ENCODE results near the gene FLII. TPM values are rescaled to one million over a fixed set of nuclear protein-coding genes. Genes with fewer than 3 reads are reported as not detected.
A peak's percentile ranks its signal among the peaks of the same experiment; 100 is the strongest.

The FLII gene
- total and polyA plus RNA-seq, 2 of the 8 experiments (the other 6 are each of a cell fraction or from before 2014, with no cell fraction given) = 300 to 549 TPM

- WGBS, 2 experiments (ENCODE audit: extremely low coverage in 1 of 2, insufficient coverage in 1 of 2, insufficient read length in 1 of 2, insufficient replicate concordance in 2 of 2, low coverage in 1 of 2, low lambda C conversion rate in 2 of 2, missing lambda C conversion rate in 1 of 2) = 90% methylated on average over 28 of the region's 28 CpGs; no CpG with 5 or more reads in 1 of the 2 experiments
- Histone ChIP-seq H4K8ac (ENCODE audit: extremely low read depth, insufficient read depth, low read length) (no peak overlapping the region), H2AK5ac (ENCODE audit: low read depth, low read length) (no peak overlapping the region), H3K79me1 (ENCODE audit: low read depth, low read length) (no peaks in the 10 kb centered on the region), H4K20me1 (replicated peaks in 1 of 2; ENCODE audit: control insufficient read depth in 1 of 2, insufficient read depth in 2 of 2, low read length in 2 of 2) (peaks cover 5 to 25% of the 10 kb centered on the region in 2 experiments), H3K4me1 (replicated peaks in 1 of 4; ENCODE audit: control insufficient read depth in 3 of 4, insufficient read depth in 4 of 4, low read length in 3 of 4) (peaks cover 0 to 6% (median 2%) of the 10 kb centered on the region in 4 experiments; a peak in 5 of 7 replicates), H3K79me2 (ENCODE audit: control insufficient read depth in 1 of 2, insufficient read depth in 2 of 2, low read length in 2 of 2) (no peaks in the 10 kb centered on the region), H2AFZ (ENCODE audit: low read length) (no peak overlapping the region), H2BK120ac (replicated peaks; ENCODE audit: low read depth, low read length) (no peak overlapping the region), H3K4me2 (ENCODE audit: insufficient read depth in 1 of 2, low read depth in 2 of 2, low read length in 2 of 2) (no peak overlapping the region), H3K9me3 (ENCODE audit: insufficient read depth in 2 of 2, low read depth in 1 of 2, low read length in 1 of 2) (no peaks in the 10 kb centered on the region), H3K4me3 (ENCODE audit: extremely low read depth in 1 of 4, insufficient read depth in 2 of 4, low read depth in 3 of 4, low read length in 4 of 4) (no peak overlapping the region), H3K23ac (ENCODE audit: insufficient read length) (no peak overlapping the region), H2BK20ac (ENCODE audit: low read length) (no peak overlapping the region), H3K27ac (ENCODE audit: low read depth, low read length) (no peak overlapping the region), H4K91ac (replicated peaks; ENCODE audit: insufficient read length, low read length) (no peak overlapping the region), H3K18ac (ENCODE audit: extremely low read depth, low read length) (no peak overlapping the region), H2BK15ac (ENCODE audit: low read length) (no peak overlapping the region), H3K23me2 (ENCODE audit: low read depth, low read length) (no peaks in the 10 kb centered on the region), H2BK12ac (ENCODE audit: low read depth, low read length) (no peak overlapping the region), H3K27me3 (replicated peaks in 1 of 4; ENCODE audit: control insufficient read depth in 3 of 4, extremely low read depth in 1 of 4, insufficient read depth in 3 of 4, low read length in 3 of 4) (peaks cover 0 to 2% (median 0%) of the 10 kb centered on the region in 4 experiments; a peak in 1 of 7 replicates), H3K4ac (replicated peaks; ENCODE audit: insufficient read length, low read depth, low read length) (no peak overlapping the region), H3K36me3 (ENCODE audit: control insufficient read depth in 2 of 4, insufficient read depth in 4 of 4, low read length in 3 of 4) (peaks cover 20 to 58% (median 52%) of the 10 kb centered on the region in 4 experiments), H3K14ac (ENCODE audit: insufficient read length) (no peak overlapping the region), H3K9ac (replicated peaks in 1 of 4; ENCODE audit: extremely low read depth in 1 of 4, low read depth in 3 of 4, low read length in 3 of 4) (no peak overlapping the region), H3K56ac (replicated peaks; ENCODE audit: insufficient read length, low read depth, low read length) (no peak overlapping the region), H4K5ac (ENCODE audit: insufficient read length, low read depth, low read length) (no peak overlapping the region), H2BK5ac (ENCODE audit: low read depth, low read length) (0 out of 2 replicates have a peak overlapping the region, but pooled peaks have one; percentile 13)
- ChIA-PET POLR2A (ENCODE audit: partially characterized antibody) (interaction anchor here (0.8 to 13.9 kb wide), 6 partner anchors 9 to 58 kb away, joined by 3 to 171 read pairs (median 6); partner anchors contain the start of genes ALKBH5, FLII and MIEF2), CTCF (ENCODE audit: partially characterized antibody) (interaction anchor here (0.7 to 2.9 kb wide), 11 partner anchors 9 to 99 kb away, joined by 3 to 18 read pairs (median 4); no protein-coding TSS in a partner anchor)
- DNase-seq (ENCODE audit: low read depth in 1 of 2, low spot score in 2 of 2) (peak in 1 of 2 experiments; percentile 59), FAIRE-seq (no peak)
- TF ChIP-seq YY1 (IDR thresholded peaks at IDR 0.05; ENCODE audit: low read depth, low read length) = no peak
- peak in 1 of 2 experiments; percentile 21; a peak in 1 of 4 replicates for TF ChIP-seq RAD21 (IDR thresholded peaks at IDR 0.05 in 1 of 2, conservative IDR thresholded peaks at IDR 0.05 in 1 of 2; ENCODE audit: low read depth in 2 of 2, low read length in 2 of 2)
- TF ChIP-seq CTCF (IDR thresholded peaks at IDR 0.05; ENCODE audit: control extremely low read depth in 1 of 3, insufficient read depth in 1 of 3, low read depth in 1 of 3, low read length in 3 of 3) = peak; percentile 22 to 45 (median 39)
These were observed 17.2 kb downstream of the FLII start for GRCh38 chr17:18241229-18241871.
